HG03280 (cell line): ENCODE measurements around the gene HNRNPM.

ENCODE experiments used
- ATAC-seq: cut with Tn5 transposase; IDR thresholded peaks from one replicate; pipeline ENCODE4 v1.9.1; 2021; ENCODE audit warnings: mild to moderate bottlenecking, moderate library complexity; ENCODE audit not compliant: unreplicated experiment

Gene HNRNPM

GRCh38 chr19:8458380-8458779 is 13.6 kb downstream of the HNRNPM start:
- no peak for ATAC-seq

- no peak for ATAC-seq
Measured at GRCh38 chr19:8459095-8459494, 14.3 kb downstream of the HNRNPM start.

- ATAC-seq, result no peak
Measured at GRCh38 chr19:8459520-8460270, 14.9 kb downstream of the HNRNPM start.

GRCh38 chr19:8460516-8461298 is 15.9 kb downstream of the HNRNPM start:
- no peak for ATAC-seq

- no peak for ATAC-seq
Measured at GRCh38 chr19:8461376-8461775, 16.6 kb downstream of the HNRNPM start.

- no peak for ATAC-seq
Measured at GRCh38 chr19:8461891-8462290, 17.1 kb downstream of the HNRNPM start.

- no peak for ATAC-seq
Measured at GRCh38 chr19:8462571-8462970, 17.8 kb downstream of the HNRNPM start.

GRCh38 chr19:8463365-8463764 is 18.6 kb downstream of the HNRNPM start:
- no peak for ATAC-seq

GRCh38 chr19:8466018-8466417 is 21.2 kb downstream of the HNRNPM start:
- no peak for ATAC-seq

- ATAC-seq, result no peak
Measured at GRCh38 chr19:8468124-8468523, 23.3 kb downstream of the HNRNPM start.

- no peak for ATAC-seq
Measured at GRCh38 chr19:8468761-8469373, 24.1 kb downstream of the HNRNPM start.

- no peak for ATAC-seq
Measured at GRCh38 chr19:8469613-8470368, 25.0 kb downstream of the HNRNPM start.

GRCh38 chr19:8473648-8474476 is 29.1 kb downstream of the HNRNPM start:
- ATAC-seq, result no peak

- no peak for ATAC-seq
Measured at GRCh38 chr19:8475005-8475404, 30.2 kb downstream of the HNRNPM start.

- no peak for ATAC-seq
Measured at GRCh38 chr19:8476524-8476923, 31.7 kb downstream of the HNRNPM start.

GRCh38 chr19:8477889-8478288 is 33.1 kb downstream of the HNRNPM start:
- no peak for ATAC-seq

- ATAC-seq, result no peak
Measured at GRCh38 chr19:8478598-8478997, 33.8 kb downstream of the HNRNPM start.

- no peak for ATAC-seq
Measured at GRCh38 chr19:8481201-8481600, 36.4 kb downstream of the HNRNPM start.

- ATAC-seq, result no peak
Measured at GRCh38 chr19:8481616-8482015, 36.8 kb downstream of the HNRNPM start.

GRCh38 chr19:8482696-8483095 is 37.9 kb downstream of the HNRNPM start:
- no peak for ATAC-seq
